ENCODE results near the gene NOXA1.

The NOXA1 gene

GRCh38 chr9:137423514-137424291, 510 bp downstream of the NOXA1 start:
- H3K9me3 Mint-ChIP-seq = no peaks in the 10 kb centered on the region
- H3K4me1 Mint-ChIP-seq = peaks cover 15% of the 10 kb centered on the region
- no peak overlapping the region for H3K27ac Mint-ChIP-seq
- H3K36me3 Mint-ChIP-seq (ENCODE audit: low read depth) = no peaks in the 10 kb centered on the region
- H3K27me3 Mint-ChIP-seq = no peaks in the 10 kb centered on the region
- peak overlapping the region; percentile 57 for H3K4me3 Mint-ChIP-seq
- DNase-seq (no peak), ATAC-seq (peak; percentile 20)

GRCh38 chr9:137426018-137426681, 3.0 kb downstream of the NOXA1 start:
- peaks cover 14% of the 10 kb centered on the region for H3K4me1 Mint-ChIP-seq
- no peak for ATAC-seq
- H3K36me3 Mint-ChIP-seq (ENCODE audit: low read depth) = no peaks in the 10 kb centered on the region
- no peak for DNase-seq
- H3K27me3 Mint-ChIP-seq = no peaks in the 10 kb centered on the region
- H3K27ac Mint-ChIP-seq = no peak overlapping the region
- no peak overlapping the region for H3K4me3 Mint-ChIP-seq
- H3K9me3 Mint-ChIP-seq = no peaks in the 10 kb centered on the region

GRCh38 chr9:137427454-137428310, 4.5 kb downstream of the NOXA1 start:
- peaks cover 5% of the 10 kb centered on the region for H3K4me1 Mint-ChIP-seq
- DNase-seq = no peak
- H3K27ac Mint-ChIP-seq = no peak overlapping the region
- no peaks in the 10 kb centered on the region for H3K36me3 Mint-ChIP-seq (ENCODE audit: low read depth)
- no peak overlapping the region for H3K4me3 Mint-ChIP-seq
- no peak for ATAC-seq
- no peaks in the 10 kb centered on the region for H3K27me3 Mint-ChIP-seq
- H3K9me3 Mint-ChIP-seq = no peaks in the 10 kb centered on the region

- peaks cover 5% of the 10 kb centered on the region for H3K4me1 Mint-ChIP-seq
- DNase-seq (no peak), ATAC-seq (no peak)
- H3K36me3 Mint-ChIP-seq (ENCODE audit: low read depth) = no peaks in the 10 kb centered on the region
- H3K27me3 Mint-ChIP-seq = no peaks in the 10 kb centered on the region
- H3K27ac Mint-ChIP-seq = no peak overlapping the region
- H3K4me3 Mint-ChIP-seq = no peak overlapping the region
- no peaks in the 10 kb centered on the region for H3K9me3 Mint-ChIP-seq
Measured at GRCh38 chr9:137428311-137428630, 5.1 kb downstream of the NOXA1 start.

- no peak overlapping the region for H3K4me3 Mint-ChIP-seq
- peaks cover 5% of the 10 kb centered on the region for H3K4me1 Mint-ChIP-seq
- ATAC-seq (no peak), DNase-seq (no peak)
- H3K36me3 Mint-ChIP-seq (ENCODE audit: low read depth) = no peaks in the 10 kb centered on the region
- no peaks in the 10 kb centered on the region for H3K27me3 Mint-ChIP-seq
- no peaks in the 10 kb centered on the region for H3K9me3 Mint-ChIP-seq
- H3K27ac Mint-ChIP-seq = no peak overlapping the region
Measured at GRCh38 chr9:137428841-137429545, 5.8 kb downstream of the NOXA1 start.

GRCh38 chr9:137429546-137429890, 6.3 kb downstream of the NOXA1 start:
- Mint-ChIP-seq H3K36me3 (ENCODE audit: low read depth) (no peaks in the 10 kb centered on the region), H3K9me3 (no peaks in the 10 kb centered on the region), H3K27me3 (no peaks in the 10 kb centered on the region), H3K27ac (no peak overlapping the region), H3K4me3 (no peak overlapping the region), H3K4me1 (peaks cover under 1% of the 10 kb centered on the region)
- DNase-seq (no peak), ATAC-seq (no peak)

GRCh38 chr9:137429974-137430722, 7.0 kb downstream of the NOXA1 start:
- H3K4me1 Mint-ChIP-seq = no peaks in the 10 kb centered on the region
- ATAC-seq = no peak

GRCh38 chr9:137430723-137431415, 7.7 kb downstream of the NOXA1 start:
- DNase-seq = no peak
- H3K4me3 Mint-ChIP-seq = no peak overlapping the region
- no peak for ATAC-seq
- no peaks in the 10 kb centered on the region for H3K27me3 Mint-ChIP-seq
- no peak overlapping the region for H3K27ac Mint-ChIP-seq
- no peaks in the 10 kb centered on the region for H3K9me3 Mint-ChIP-seq
- no peaks in the 10 kb centered on the region for H3K4me1 Mint-ChIP-seq
- no peaks in the 10 kb centered on the region for H3K36me3 Mint-ChIP-seq (ENCODE audit: low read depth)

More at GRCh38 chr9:137429974-137430722, 7.0 kb downstream of the NOXA1 start:
- Mint-ChIP-seq H3K9me3 (no peaks in the 10 kb centered on the region), H3K27me3 (no peaks in the 10 kb centered on the region), H3K4me3 (no peak overlapping the region), H3K27ac (no peak overlapping the region), H3K36me3 (ENCODE audit: low read depth) (no peaks in the 10 kb centered on the region)
- DNase-seq = no peak

GRCh38 chr9:137431416-137431931, 8.3 kb downstream of the NOXA1 start:
- Mint-ChIP-seq H3K36me3 (ENCODE audit: low read depth) (no peaks in the 10 kb centered on the region), H3K4me1 (no peaks in the 10 kb centered on the region), H3K27me3 (no peaks in the 10 kb centered on the region)

GRCh38 chr9:137432687-137433348, 9.6 kb downstream of the NOXA1 start:
- Mint-ChIP-seq H3K27ac (no peak overlapping the region), H3K9me3 (no peaks in the 10 kb centered on the region), H3K36me3 (ENCODE audit: low read depth) (no peaks in the 10 kb centered on the region), H3K4me1 (no peaks in the 10 kb centered on the region), H3K27me3 (no peaks in the 10 kb centered on the region), H3K4me3 (no peak overlapping the region)
- DNase-seq (no peak), ATAC-seq (no peak)

More at GRCh38 chr9:137431416-137431931, 8.3 kb downstream of the NOXA1 start:
- no peaks in the 10 kb centered on the region for H3K9me3 Mint-ChIP-seq
- ATAC-seq (no peak), DNase-seq (no peak)
- no peak overlapping the region for H3K27ac Mint-ChIP-seq
- no peak overlapping the region for H3K4me3 Mint-ChIP-seq

- DNase-seq (no peak), ATAC-seq (no peak)
- H3K27ac Mint-ChIP-seq = no peak overlapping the region
- no peak overlapping the region for H3K4me3 Mint-ChIP-seq
- H3K36me3 Mint-ChIP-seq (ENCODE audit: low read depth) = no peaks in the 10 kb centered on the region
- H3K4me1 Mint-ChIP-seq = no peaks in the 10 kb centered on the region
- no peaks in the 10 kb centered on the region for H3K9me3 Mint-ChIP-seq
- no peaks in the 10 kb centered on the region for H3K27me3 Mint-ChIP-seq
Measured at GRCh38 chr9:137433349-137433915, 10.2 kb downstream of the NOXA1 start.

- no peaks in the 10 kb centered on the region for H3K9me3 Mint-ChIP-seq
- ATAC-seq = no peak
- H3K4me3 Mint-ChIP-seq = no peak overlapping the region
- no peak for DNase-seq
- no peak overlapping the region for H3K27ac Mint-ChIP-seq
- no peaks in the 10 kb centered on the region for H3K4me1 Mint-ChIP-seq
- H3K27me3 Mint-ChIP-seq = no peaks in the 10 kb centered on the region
- H3K36me3 Mint-ChIP-seq (ENCODE audit: low read depth) = no peaks in the 10 kb centered on the region
Measured at GRCh38 chr9:137433916-137434431, 10.8 kb downstream of the NOXA1 start.
